ENCODE measurements around the gene COL23A1.

Gene COL23A1

DNA sequence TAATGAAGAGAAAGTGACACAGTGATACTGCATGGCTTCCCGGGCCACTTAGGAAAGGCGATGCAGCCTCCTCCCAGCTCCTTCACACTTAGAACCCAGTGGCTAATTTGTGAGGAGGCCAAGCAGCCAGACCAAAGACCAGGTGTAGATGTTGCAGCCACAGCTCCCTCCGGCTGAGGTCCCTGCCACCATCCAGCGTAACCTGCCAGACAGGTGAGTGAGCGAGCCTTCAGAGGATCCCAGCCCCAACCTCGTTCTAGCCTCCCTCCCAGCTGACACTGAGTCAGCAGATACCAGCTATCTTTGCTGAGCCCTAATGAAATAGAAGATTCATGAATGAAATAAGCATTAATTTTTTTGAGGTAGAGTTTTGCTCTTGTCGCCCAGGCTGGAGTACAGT lies 59.7 kb downstream of the COL23A1 start:
- DNase-seq = no peak

DNA sequence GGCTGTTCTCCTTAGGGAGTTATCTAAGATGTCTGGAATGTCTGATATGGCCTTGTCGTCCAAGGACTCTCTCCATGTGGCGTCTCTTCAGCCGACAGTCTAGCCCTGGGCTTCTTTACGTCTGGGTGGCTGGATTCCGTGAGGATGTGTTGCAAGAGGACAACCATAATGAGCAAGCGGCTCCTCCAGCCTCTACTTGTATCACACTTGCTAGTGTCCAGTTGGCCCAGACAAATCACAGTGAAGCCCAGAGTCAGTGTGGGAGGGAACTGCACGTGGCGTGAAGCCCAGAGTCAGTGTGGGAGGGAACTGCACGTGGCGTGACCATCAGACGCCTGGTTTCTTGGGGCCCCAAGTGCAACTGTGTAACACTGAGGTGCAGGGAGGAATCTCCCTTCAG lies 61.1 kb downstream of the COL23A1 start:
- no peak for DNase-seq

DNA sequence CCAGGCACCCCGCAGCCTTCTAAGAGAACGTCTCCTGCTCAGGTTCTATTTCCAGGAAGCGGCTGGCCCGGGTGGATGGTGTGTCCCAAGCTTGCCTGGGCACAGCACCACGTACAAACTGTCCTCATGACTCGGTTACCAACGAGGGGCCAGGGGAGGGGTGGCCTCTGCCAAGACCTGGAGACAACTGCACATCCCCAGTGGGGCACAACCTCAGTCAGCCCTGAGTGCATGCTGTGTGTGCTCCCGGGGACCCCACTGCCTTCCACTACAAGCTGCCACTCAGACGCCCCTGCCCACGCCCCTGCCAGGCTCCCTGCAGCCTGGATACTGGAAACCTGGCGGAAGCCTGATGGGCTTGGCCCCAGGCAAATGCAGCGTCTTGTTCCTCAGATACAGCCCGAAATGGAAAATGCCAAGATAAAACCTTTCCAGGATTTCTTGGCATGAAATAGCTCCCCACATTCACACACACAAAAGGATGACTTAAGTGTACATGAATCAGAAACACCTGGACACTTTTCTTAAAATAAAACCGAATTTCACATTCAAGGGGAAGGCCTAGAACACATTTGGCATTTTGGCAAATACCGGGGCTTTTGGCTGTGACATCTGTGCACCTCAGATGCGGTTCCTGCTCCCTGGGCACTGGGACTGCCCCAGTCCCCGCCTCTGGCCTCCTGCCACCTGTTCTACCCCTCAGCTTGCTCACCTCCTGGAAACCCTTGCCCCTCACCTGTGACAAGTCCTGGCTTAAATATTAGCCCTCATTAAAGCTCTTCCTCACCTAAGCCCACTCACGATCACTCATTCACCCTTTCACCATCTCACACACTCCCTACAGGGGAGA lies 62.5 kb downstream of the COL23A1 start:
- DNase-seq = no peak

DNA sequence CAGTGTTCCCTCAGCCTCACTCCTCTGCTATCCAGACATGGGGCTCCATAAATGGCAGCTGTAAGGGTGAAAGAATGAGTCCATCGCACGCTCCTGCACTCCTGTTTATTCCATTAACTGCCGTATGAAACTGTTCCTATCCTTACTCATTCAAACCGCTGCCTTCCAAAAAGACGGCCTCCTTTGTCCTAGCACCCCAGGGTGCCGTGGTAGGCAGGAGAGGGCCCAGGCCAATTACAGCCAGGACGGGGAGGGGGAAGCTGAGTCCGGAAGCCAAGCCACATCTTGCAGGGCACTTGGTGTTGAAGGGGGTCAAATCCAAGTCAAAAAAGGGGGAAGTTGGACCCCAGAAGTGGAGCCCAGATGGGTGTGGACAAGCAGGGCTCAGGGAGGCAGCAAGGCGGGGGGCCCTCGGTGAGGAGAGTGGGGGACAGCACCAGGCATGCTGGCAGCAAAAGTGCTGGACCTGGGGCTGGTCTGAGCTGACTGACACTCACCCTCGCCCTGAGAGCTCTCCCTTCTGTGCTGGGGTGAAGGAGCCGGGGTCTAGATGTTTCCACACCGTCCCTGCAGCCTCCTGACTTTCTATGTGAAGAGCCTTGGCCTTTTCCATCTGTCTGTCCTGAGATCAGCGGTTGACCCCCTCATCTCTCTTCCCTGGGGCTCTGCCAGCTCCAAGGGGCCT lies 63.3 kb downstream of the COL23A1 start:
- no peak for DNase-seq

DNA sequence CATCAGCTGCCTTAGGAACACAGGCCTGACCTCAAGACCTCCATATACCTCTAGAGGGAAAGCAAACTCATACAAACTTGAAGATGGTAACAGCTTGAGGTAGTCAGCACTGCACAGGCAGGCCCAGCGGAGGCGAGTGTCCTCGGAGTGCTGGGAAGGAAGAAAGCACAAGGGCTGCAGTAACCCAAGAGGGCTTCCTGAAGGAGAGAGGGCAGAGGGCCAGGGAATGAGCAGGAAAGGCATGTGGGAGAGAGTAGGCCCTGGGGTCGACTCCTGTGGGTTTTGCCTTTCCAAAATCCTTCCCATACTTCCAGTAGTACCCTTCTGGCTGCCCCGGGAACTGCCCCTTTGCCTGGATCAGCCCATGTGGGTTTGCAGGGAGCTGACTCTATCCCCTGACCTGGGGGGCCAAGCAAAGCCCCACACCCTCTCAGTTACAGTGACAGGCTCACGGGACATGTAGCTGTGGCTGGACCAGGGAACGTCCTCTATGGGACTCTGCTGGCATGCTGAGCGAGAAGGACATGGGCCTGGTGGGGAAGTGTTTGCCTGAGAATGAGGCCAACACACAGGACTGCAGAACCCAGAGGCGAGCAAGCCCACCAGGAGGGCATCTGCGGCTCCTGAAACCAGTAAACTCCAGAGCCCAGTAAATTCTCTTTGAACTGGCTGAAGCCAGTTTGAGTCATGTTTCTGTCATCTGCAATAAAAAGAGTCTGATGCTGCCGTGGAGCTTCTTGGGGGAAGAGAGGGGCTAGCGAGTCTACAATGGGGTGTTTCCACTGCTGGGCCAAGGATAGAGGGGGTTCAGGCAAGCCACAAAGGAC lies 64.1 kb downstream of the COL23A1 start:
- DNase-seq = no peak

DNA sequence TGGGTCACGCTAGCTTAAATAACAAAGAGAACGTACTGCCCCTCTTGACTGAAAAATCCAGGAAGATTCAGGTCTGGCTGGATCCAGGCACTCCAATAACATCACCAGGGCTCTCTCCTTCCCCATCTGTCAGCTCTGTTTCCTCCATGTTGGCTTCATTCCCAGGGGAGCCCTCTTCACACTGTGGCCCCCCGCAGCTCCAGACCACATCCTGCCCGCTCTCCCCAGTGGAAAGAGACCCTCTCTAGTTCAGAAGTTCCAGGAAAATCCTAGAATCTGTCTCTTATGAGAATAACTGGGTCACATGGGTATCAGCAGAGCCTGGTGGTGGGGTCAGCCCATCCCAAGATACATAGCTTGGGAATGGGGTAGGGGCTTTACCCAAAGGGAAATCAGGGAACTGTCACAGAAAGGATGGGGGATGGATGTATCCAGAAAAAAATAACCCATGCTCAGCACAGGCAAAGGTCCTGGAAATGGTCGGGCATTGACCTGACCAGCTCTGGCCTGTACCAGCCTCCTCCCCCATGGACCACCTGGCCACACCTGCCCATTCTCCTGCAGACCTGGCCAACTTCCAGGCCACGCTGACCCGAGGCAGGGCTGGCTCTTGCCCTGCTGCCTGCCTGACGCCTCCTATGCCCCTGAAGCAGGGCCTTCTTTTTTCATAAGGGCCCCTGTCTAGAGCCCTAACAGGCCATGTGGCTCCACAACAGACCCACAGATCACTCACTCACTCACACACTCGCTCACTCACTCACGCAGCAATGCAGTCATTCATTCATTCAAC lies 65.9 kb downstream of the COL23A1 start:
- no peak for DNase-seq

DNA sequence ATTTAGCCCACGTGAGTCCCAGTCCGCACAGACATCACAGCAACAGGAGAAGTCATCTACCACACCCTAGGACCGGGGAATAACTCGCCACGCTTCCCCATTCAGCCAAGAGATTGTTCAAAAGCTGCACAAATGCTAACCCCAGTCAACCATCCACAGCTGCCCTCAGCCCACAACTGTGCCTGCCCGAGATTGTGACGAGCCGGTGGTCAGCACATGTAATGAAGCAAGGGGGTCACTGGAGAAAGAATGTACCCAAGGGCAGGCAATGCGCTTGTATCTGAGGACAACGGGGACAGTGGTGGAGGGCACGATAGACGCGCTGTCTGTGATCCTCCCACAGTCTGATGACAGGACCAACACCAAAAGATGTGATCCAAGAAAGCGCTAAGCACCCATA lies 67.8 kb downstream of the COL23A1 start:
- DNase-seq = no peak

DNA sequence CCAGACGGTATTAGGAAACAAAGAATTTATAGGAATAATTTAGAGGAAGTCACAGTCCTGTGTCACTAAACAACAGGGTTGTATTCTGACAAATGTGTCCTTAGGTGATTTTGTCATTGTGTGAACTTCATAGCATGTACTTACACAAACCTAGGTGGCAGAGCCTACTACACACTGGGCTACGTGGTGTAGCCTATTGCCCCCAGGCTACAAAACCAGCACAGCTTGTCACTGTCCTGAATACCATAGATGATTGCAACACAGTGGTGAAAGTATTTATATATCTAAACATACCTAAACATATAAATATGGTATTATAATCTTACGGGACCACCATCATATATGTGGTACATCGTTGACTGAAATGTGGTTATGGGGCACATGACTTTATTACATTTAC lies 69.3 kb downstream of the COL23A1 start:
- DNase-seq = no peak

DNA sequence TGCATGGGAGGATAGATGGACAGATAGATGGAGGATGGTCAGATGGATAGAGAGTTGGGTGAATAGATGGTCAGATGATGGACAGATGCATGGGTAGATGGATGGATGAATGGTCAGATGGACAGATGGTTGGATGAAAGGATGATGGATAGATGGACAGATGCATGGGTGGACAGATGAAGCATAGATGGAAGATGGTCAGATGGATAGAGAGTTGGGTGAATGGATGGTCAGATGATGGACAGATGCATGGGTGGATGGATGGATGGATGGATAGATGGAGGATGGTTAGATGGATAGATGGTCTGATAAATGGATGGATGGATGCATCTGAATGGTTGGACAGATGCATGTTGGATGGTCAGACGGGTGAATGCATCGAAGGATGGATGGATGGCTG lies 70.4 kb downstream of the COL23A1 start:
- no peak for DNase-seq

DNA sequence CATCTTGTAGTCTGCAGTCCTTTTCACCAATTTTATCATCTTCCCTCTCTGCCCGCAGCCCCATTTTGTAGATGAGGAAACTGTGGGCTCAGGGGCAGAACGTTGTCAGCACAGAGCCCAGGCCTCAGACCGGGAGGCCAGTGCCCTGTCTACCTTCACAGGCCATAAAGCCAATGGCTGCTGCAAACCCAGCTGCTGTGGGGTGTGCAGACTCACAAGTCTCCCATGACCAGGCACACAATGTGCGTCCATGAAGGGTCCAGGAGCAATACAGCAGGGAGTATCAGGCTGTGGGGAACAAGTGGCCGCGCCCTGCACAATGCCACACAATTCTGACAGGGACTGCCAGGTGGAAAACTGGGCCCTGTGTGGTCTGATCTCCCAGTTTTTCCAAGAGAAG lies 71.0 kb downstream of the COL23A1 start:
- DNase-seq = no peak

DNA sequence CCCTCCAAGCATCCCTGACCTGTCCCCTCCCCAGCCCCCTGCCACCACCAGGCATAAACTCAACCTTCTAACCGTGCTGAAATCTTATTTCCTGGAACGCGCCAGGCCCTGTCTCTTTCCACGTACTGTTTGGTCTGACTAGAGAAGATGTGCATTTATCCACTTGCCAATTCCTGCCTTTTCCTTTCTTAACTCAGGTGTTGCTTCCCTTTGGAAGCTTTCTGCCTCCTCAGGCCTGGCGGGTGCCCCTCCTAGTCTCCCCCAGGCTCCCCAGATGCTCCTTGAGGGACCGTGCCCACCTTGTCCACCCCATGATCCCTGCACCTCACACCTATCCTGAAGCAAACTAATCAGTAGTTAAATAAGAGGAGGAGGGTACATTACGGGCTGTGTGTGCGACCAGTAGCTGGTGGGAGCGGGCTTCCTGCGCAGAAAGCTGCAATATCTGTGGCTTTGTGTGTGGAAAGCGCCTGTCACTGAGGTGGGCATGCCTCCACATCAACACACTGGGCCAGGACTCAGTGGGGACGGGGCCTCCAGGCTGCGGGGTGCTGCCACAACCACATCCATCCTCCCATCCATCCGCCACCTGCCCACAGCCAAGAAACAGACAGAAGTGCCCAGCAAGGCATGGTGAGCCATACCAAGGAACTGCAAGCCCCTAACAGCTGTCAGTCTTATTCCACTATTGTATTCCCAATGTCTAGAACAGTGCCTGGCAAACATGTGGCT lies 73.5 kb downstream of the COL23A1 start:
- no peak for DNase-seq

DNA sequence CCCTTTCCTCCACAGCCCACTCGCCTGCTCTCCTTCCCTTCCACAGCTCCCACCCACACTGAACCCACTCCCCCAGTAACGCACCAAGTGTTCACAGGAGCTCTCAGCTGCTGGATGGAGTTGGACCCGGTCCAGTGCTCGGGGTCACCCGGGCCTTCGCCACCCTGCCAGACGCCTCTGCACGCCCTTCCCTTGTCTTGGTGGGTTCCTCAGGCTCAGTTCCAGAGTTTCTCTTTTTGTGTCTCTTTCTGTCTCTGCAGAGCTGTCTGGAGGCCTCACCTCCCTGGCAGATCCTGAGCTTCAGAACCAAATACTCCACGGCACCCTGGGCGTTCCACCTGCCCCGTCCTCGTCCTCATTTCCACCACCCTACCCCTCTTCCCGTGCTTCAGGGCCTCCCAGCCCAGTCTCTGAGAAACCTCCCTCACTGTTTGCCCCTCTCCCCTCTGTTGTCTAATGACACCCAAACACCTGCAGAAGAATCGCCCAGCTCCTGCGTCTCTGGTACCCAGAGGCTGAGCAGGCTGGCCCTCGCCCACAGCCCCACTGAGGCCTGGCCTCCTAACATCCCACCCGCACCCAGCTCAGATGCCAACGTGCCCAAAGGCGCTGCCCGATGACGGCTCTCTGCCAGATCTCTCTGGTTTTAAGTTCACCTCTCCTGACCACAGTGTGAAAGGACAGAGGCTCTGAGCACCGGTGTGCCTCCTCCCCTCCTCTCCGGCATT lies 74.3 kb downstream of the COL23A1 start:
- DNase-seq = no peak

DNA sequence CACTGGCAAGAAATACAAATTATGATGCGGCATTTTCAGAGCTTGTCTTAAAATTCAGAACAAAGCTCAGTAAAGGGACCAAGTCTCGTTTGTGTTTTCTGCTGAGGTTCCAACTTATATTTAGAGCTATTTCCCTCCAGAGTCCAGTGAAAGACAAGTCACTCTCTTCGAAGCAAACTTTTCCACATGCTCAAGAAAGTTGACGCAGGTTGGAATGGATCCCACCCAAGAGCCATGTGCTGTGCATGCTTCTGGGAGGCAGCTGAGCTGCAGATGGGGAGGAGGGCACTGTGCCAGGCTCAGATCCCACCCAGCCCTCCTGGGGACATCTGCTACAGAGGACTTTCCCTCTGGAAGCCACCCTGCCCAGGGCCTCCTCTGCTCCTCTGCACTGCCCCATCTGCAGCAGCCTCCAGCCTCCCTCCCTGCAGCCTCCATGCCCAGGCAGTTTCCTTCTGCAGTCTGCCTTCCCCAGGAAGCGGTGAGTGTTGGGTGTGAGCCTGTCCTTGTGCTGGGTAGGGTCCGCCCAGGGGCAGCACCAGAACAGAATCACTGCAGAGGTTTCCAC lies 75.3 kb downstream of the COL23A1 start:
- DNase-seq = no peak

DNA sequence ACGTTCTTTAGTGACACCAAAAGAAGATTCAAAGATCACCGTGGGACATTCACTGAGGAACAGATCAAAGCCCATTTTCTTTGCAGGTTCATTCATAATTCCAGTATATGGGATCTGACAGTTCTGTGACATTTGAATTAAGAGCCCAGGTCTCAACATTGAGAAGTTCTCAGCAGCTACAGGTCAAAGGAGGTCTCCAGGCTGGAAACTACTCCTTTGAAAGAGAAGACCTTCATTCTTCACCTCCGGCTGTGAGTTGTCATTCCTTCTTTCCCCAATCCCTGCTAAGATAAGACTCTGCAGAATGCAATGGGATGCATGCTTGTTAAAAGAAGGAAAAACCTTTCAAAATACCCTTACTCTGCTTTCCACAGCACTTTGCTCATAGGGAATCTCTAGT lies 79.0 kb downstream of the COL23A1 start:
- DNase-seq = no peak

DNA sequence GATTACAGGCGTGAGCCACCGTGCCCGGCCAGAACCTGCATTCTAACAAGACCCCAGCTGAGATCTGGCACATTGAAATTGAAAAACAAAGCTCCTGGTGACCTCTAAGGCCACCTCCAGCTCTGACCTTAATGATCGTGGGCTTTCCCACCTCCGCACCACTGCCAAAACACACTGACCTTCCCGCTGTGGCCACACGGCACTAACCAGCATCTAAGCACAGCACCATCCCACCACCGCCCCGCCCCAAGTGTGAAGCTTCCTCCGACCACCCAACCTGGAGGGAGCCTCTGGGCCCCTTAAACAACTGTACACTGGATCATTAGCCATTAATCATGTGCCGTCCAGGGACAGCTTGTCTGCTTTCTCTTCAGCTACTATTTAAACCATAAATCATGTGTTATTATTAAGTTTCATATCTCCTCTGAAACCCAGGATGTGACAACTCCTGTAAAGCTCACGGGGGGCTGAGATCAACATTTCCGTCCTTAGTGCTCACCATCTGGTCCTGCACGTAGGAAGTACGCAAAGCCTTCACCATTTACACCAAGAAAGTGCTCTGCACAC lies 80.6 kb downstream of the COL23A1 start:
- no peak for DNase-seq

DNA sequence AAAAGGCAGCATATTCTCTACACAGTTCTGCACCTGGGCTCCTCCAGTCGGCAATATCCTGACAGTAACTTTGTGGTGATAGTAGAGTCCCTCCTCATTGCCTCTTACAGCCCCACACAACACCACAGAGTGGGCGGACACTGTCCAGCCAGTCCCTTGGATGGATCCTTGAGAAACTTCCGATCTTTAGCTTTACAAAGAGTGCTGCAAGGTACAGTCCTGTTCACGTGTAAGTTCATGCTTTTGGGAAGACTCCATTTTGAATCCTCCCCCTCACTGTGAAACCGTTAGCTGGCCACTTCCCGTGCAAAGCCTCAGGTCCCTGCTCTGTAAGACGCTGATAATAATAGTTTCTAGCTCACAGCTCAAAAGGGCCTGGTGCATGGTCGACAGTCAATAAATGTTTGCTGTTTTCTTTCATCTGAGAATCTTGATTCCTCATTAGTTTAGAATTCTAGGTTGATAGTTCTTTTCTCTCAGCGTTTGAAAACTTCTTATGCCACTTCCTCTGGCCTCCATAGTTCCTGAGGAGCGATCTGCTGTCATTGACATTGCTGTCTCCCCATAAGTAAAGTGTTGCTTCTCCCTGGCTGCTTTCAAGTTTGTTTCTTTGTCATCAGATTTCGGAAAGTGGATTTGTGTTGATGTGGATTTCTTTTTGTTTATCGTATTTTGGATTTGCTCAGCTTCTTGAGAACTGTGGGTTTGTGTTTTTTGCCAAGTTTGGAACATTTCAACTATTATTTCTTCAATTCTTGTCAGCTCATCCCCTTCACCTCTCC lies 82.9 kb downstream of the COL23A1 start:
- no peak for DNase-seq

DNA sequence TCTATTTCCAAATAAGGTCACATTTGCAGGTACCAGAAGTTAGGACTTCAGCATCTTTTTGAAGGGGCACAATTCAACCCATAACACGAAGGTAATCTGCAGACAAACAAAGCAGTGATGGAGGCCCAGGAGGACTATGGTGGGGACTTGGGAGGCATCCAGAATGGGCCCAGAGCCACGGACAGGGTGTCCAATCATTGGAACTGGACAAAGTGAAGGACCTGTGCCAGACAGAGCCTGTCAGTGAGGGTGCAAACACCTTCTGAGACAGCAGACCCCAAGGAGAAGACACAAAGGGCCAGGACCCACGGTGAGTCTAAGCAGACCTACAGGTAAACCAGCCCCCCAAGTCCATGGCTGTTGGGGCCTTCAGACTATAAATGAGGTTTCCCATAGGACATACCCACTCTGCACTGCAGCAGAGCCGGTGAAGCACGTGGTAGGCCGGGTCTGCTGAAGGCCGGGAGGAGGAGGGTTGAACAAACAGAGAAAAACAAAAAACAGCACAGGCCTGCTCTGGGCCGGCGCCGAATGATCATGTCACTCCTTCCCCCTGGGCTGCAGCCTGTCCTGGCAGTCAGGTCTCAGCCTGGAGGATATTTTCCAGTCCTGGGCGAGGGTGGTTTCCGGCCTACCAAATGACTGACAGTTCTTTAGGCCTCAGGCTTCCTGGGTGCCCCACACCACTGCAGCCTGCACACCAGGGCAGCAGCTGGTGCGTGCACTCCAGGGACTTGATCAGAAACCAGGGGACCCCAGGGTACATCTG lies 84.4 kb downstream of the COL23A1 start:
- DNase-seq = no peak

DNA sequence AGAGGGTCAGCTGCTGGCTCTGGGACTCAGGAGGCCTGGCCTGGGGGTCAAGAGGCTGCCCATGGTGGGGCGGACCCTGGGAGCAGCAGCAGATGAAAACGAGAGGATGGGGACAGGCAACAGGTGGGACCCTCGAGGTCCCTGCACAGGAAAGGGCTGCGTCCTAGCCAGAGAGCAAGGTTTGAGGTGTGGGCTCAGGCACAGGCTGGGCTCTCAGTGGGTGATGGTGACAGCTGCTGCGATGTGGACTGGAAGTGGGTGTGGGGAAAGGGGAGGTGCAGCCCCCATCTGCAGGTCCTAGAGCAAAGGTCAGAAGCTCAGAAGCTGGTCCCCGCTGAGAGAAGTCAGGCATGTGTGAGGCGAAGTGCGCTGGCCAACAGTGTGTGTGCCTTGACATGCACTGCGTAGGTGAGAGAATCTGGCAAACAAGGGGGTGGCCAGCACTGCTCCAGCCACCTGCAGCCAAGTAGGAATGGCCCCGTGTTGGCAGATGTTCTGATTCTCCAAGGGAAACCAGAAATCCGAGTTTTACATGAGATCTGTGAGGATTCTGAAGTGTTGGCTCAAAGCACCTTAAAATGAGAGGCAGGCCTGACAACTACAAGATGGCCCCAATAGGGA lies 85.7 kb downstream of the COL23A1 start:
- no peak for DNase-seq

All from CD4-positive, alpha-beta T cell treated with Interleukin-4 for 1 hour (primary cell).